Fibroblast of upper back skin (primary cell): ENCODE data around the gene FSCN2.

ENCODE experiments used
- DNase-seq: peaks from one replicate; pipeline ENCODE4 v3.0.0-alpha.2; 2013

FSCN2 gene

GRCh38 chr17:81542431-81543338 is 14.5 kb downstream of the FSCN2 start:
- no peak for DNase-seq

GRCh38 chr17:81543339-81543675 is 15.1 kb downstream of the FSCN2 start:
- DNase-seq, result no peak

GRCh38 chr17:81543756-81544155 is 15.6 kb downstream of the FSCN2 start:
- DNase-seq, result no peak

GRCh38 chr17:81544281-81544974 is 16.3 kb downstream of the FSCN2 start:
- DNase-seq, result no peak

GRCh38 chr17:81545160-81545949 is 17.2 kb downstream of the FSCN2 start:
- no peak for DNase-seq

- no peak for DNase-seq
Observed at GRCh38 chr17:81546906-81547613, 18.9 kb downstream of the FSCN2 start.

- no peak for DNase-seq
Observed at GRCh38 chr17:81547614-81547982, 19.4 kb downstream of the FSCN2 start.

GRCh38 chr17:81549031-81549557 is 20.9 kb downstream of the FSCN2 start:
- no peak for DNase-seq

GRCh38 chr17:81549826-81550225 is 21.6 kb downstream of the FSCN2 start:
- no peak for DNase-seq

- DNase-seq, result no peak
Observed at GRCh38 chr17:81550285-81550684, 22.1 kb downstream of the FSCN2 start.

- no peak for DNase-seq
Observed at GRCh38 chr17:81550830-81551457, 22.8 kb downstream of the FSCN2 start.

- no peak for DNase-seq
Observed at GRCh38 chr17:81551458-81552243, 23.5 kb downstream of the FSCN2 start.

- peak; percentile 71 for DNase-seq
Observed at GRCh38 chr17:81552244-81553017, 24.3 kb downstream of the FSCN2 start, which contains the start of gene FAAP100. FAAP100 (minus strand) TSS chr17:81552353; CDS start chr17:81552330, 23 bp downstream.

GRCh38 chr17:81553018-81553615 is 24.9 kb downstream of the FSCN2 start:
- peak; percentile 77 for DNase-seq

GRCh38 chr17:81553616-81554181 is 25.5 kb downstream of the FSCN2 start:
- DNase-seq, result peak; percentile 98

GRCh38 chr17:81556175-81556691 is 28.1 kb downstream of the FSCN2 start:
- no peak for DNase-seq

- no peak for DNase-seq
Observed at GRCh38 chr17:81556863-81557262, 28.7 kb downstream of the FSCN2 start.

- DNase-seq, result no peak
Observed at GRCh38 chr17:81557276-81558114, 29.3 kb downstream of the FSCN2 start.
